ENCODE results near the gene SLC25A44.

The SLC25A44 gene

GRCh38 chr1:156165083-156165482, 28.8 kb upstream of the SLC25A44 start:
- H3K4me2 ChIP-seq = no peak overlapping the region
- H3K27me3 ChIP-seq (ENCODE audit: insufficient read depth, low read depth) = no peaks in the 10 kb centered on the region
- no peak for TF ChIP-seq CTCF (conservative IDR thresholded peaks at IDR 0.05; ENCODE audit: low read depth, low read length)
- H3K9ac ChIP-seq = no peak overlapping the region
- H3K27ac ChIP-seq = no peak overlapping the region
- no peaks in the 10 kb centered on the region for H3K79me2 ChIP-seq (ENCODE audit: insufficient read depth, low read depth)
- H3K4me3 ChIP-seq (IDR thresholded peaks at IDR 0.05; ENCODE audit: insufficient read depth, low read depth, low read length) = no peak overlapping the region
- no peaks in the 10 kb centered on the region for H3K4me1 ChIP-seq (ENCODE audit: low read depth, poor library complexity, severe bottlenecking)
- no peak overlapping the region for H2AFZ ChIP-seq (ENCODE audit: low read depth)
- no peaks in the 10 kb centered on the region for H3K36me3 ChIP-seq (ENCODE audit: insufficient read depth)
- no peaks in the 10 kb centered on the region for H4K20me1 ChIP-seq (ENCODE audit: insufficient read depth)

GRCh38 chr1:156167536-156167935, 26.4 kb upstream of the SLC25A44 start:
- Histone ChIP-seq H2AFZ (ENCODE audit: low read depth) (no peak overlapping the region), H3K4me1 (ENCODE audit: low read depth, poor library complexity, severe bottlenecking) (no peaks in the 10 kb centered on the region), H3K4me2 (no peak overlapping the region), H3K9ac (no peak overlapping the region), H3K4me3 (IDR thresholded peaks at IDR 0.05; ENCODE audit: insufficient read depth, low read depth, low read length) (no peak overlapping the region), H3K79me2 (ENCODE audit: insufficient read depth, low read depth) (no peaks in the 10 kb centered on the region), H4K20me1 (ENCODE audit: insufficient read depth) (no peaks in the 10 kb centered on the region), H3K36me3 (ENCODE audit: insufficient read depth) (no peaks in the 10 kb centered on the region), H3K27ac (no peak overlapping the region), H3K27me3 (ENCODE audit: insufficient read depth, low read depth) (no peaks in the 10 kb centered on the region)
- no peak for TF ChIP-seq CTCF (conservative IDR thresholded peaks at IDR 0.05; ENCODE audit: low read depth, low read length)

GRCh38 chr1:156172696-156173470, 21.0 kb upstream of the SLC25A44 start:
- H3K4me2 ChIP-seq = no peak overlapping the region
- no peak overlapping the region for H2AFZ ChIP-seq (ENCODE audit: low read depth)
- H3K4me1 ChIP-seq (ENCODE audit: low read depth, poor library complexity, severe bottlenecking) = peaks cover 4% of the 10 kb centered on the region
- no peaks in the 10 kb centered on the region for H3K36me3 ChIP-seq (ENCODE audit: insufficient read depth)
- peak; percentile 51 for TF ChIP-seq CTCF (conservative IDR thresholded peaks at IDR 0.05; ENCODE audit: low read depth, low read length)
- no peaks in the 10 kb centered on the region for H4K20me1 ChIP-seq (ENCODE audit: insufficient read depth)
- H3K9ac ChIP-seq = no peak overlapping the region
- H3K4me3 ChIP-seq (IDR thresholded peaks at IDR 0.05; ENCODE audit: insufficient read depth, low read depth, low read length) = no peak overlapping the region
- H3K79me2 ChIP-seq (ENCODE audit: insufficient read depth, low read depth) = no peaks in the 10 kb centered on the region
- H3K27me3 ChIP-seq (ENCODE audit: insufficient read depth, low read depth) = peaks cover 27% of the 10 kb centered on the region; the same call in 1 of the 2 replicates
- no peak overlapping the region for H3K27ac ChIP-seq

GRCh38 chr1:156176610-156177210, 17.2 kb upstream of the SLC25A44 start:
- H3K36me3 ChIP-seq (ENCODE audit: insufficient read depth) = no peaks in the 10 kb centered on the region
- no peak overlapping the region for H3K27ac ChIP-seq
- no peak overlapping the region for H3K9ac ChIP-seq
- peaks cover 4% of the 10 kb centered on the region for H3K4me1 ChIP-seq (ENCODE audit: low read depth, poor library complexity, severe bottlenecking)
- no peaks in the 10 kb centered on the region for H3K79me2 ChIP-seq (ENCODE audit: insufficient read depth, low read depth)
- no peak overlapping the region for H2AFZ ChIP-seq (ENCODE audit: low read depth)
- no peak for TF ChIP-seq CTCF (conservative IDR thresholded peaks at IDR 0.05; ENCODE audit: low read depth, low read length)
- no peak overlapping the region for H3K4me2 ChIP-seq
- no peak overlapping the region for H3K4me3 ChIP-seq (IDR thresholded peaks at IDR 0.05; ENCODE audit: insufficient read depth, low read depth, low read length)
- H3K27me3 ChIP-seq (ENCODE audit: insufficient read depth, low read depth) = peaks cover 33% of the 10 kb centered on the region; the same call in 1 of the 2 replicates
- no peaks in the 10 kb centered on the region for H4K20me1 ChIP-seq (ENCODE audit: insufficient read depth)

Data from KMS-11 (cell line).